ENCODE data around the gene RALGAPA2.
A peak's percentile ranks its signal among the peaks of the same experiment; 100 is the strongest.

The RALGAPA2 gene

DNA sequence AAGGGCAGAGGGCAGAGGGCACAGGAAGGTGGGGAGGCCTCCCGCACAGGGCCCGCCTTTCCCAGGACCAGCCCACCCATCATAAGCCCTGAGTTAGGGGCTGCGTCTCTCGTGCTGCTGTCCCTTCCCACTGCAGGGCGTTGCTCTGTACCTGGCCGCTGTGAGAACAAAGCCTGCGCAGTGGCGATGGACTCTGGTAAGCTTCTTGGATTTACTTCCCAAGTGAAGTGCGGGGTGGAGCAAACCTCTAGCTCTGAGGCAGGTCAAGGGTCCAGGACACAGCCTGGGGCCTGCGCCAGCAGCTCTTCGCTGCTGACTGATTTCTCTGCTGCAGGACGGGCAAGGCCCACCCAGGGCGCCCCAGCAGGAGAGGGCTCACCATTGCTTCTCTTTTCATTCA, 320.7 kb downstream of the RALGAPA2 start:
- TF ChIP-seq POLR2A (IDR thresholded peaks at IDR 0.05; ENCODE audit: extremely low read depth, insufficient read length): no peak
- TF ChIP-seq, protein P1, sequence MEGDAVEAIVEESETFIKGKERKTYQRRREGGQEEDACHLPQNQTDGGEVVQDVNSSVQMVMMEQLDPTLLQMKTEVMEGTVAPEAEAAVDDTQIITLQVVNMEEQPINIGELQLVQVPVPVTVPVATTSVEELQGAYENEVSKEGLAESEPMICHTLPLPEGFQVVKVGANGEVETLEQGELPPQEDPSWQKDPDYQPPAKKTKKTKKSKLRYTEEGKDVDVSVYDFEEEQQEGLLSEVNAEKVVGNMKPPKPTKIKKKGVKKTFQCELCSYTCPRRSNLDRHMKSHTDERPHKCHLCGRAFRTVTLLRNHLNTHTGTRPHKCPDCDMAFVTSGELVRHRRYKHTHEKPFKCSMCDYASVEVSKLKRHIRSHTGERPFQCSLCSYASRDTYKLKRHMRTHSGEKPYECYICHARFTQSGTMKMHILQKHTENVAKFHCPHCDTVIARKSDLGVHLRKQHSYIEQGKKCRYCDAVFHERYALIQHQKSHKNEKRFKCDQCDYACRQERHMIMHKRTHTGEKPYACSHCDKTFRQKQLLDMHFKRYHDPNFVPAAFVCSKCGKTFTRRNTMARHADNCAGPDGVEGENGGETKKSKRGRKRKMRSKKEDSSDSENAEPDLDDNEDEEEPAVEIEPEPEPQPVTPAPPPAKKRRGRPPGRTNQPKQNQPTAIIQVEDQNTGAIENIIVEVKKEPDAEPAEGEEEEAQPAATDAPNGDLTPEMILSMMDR (IDR thresholded peaks at IDR 0.05; ENCODE audit: low read depth, low read length): no peak
- no peak for TF ChIP-seq MAX (IDR thresholded peaks at IDR 0.05; ENCODE audit: low read depth, low read length)
- TF ChIP-seq MYC (IDR thresholded peaks at IDR 0.05; ENCODE audit: low read depth, low read length): no peak
- no peak for DNase-seq (ENCODE audit: low read depth)

DNA sequence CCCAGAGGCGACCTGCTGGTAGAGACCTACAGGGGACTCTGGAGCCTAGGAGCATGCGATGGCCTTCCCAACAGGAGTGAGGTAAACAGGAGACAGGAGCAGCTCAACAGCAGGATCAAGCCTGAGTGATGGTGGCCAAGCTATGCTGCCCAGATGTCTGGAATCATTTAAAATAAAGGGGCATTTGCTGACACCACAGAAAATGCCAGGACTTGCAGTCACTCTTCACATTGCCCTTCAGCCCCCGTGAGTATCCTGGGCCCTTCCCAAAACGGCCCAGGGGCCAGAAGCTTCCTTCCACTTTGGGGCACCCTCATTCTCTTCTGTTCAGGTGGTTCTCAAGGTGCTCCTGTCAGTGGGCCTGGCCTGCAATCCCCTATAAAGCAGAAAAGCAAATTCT, 321.3 kb downstream of the RALGAPA2 start:
- TF ChIP-seq MAX (IDR thresholded peaks at IDR 0.05; ENCODE audit: low read depth, low read length): no peak
- TF ChIP-seq, protein P1 (IDR thresholded peaks at IDR 0.05; ENCODE audit: low read depth, low read length): no peak
- TF ChIP-seq MYC (IDR thresholded peaks at IDR 0.05; ENCODE audit: low read depth, low read length): no peak
- no peak for TF ChIP-seq POLR2A (IDR thresholded peaks at IDR 0.05; ENCODE audit: extremely low read depth, insufficient read length)
- H3K4me3 ChIP-seq (ENCODE audit: low read depth, low read length): no peak overlapping the region
- DNase-seq (ENCODE audit: low read depth): no peak

More for the DNA sequence above, 320.7 kb downstream of the RALGAPA2 start:
- H3K4me3 ChIP-seq (ENCODE audit: low read depth, low read length): no peak overlapping the region

- TF ChIP-seq POLR2A (IDR thresholded peaks at IDR 0.05; ENCODE audit: extremely low read depth, insufficient read length) (no peak), MAX (IDR thresholded peaks at IDR 0.05; ENCODE audit: low read depth, low read length) (no peak), MYC (IDR thresholded peaks at IDR 0.05; ENCODE audit: low read depth, low read length) (no peak)
- TF ChIP-seq, protein P1 (IDR thresholded peaks at IDR 0.05; ENCODE audit: low read depth, low read length): no peak
- no peak overlapping the region for H3K4me3 ChIP-seq (ENCODE audit: low read depth, low read length)
- DNase-seq (ENCODE audit: low read depth): no peak
Observed at GRCh38 chr20:20390393-20390792, 322.1 kb downstream of the RALGAPA2 start.

DNA sequence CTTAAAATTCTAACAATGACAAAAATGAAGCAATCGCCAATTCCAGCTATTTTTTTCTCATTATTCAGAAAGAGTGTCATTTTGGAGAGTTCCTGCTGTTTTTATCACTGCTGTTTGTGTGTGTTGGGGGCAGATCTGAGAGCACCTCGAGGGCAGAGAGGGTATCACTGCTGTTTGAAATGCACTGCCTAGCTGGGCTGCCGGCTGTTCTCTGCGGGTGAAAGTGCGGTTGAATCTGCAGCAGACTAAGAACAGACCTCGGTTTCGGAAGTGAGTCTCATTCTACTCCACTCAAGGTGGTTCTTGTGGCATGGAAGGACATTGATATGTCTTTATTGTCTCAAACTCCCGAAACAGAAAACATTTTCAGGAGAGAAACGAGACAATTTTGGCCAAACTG, 326.3 kb downstream of the RALGAPA2 start:
- no peak for TF ChIP-seq MAX (IDR thresholded peaks at IDR 0.05; ENCODE audit: low read depth, low read length)
- TF ChIP-seq MYC (IDR thresholded peaks at IDR 0.05; ENCODE audit: low read depth, low read length): no peak
- TF ChIP-seq POLR2A (IDR thresholded peaks at IDR 0.05; ENCODE audit: extremely low read depth, insufficient read length): no peak
- TF ChIP-seq, protein P1 (IDR thresholded peaks at IDR 0.05; ENCODE audit: low read depth, low read length): no peak
- H3K4me3 ChIP-seq (ENCODE audit: low read depth, low read length): no peak overlapping the region
- no peak for DNase-seq (ENCODE audit: low read depth)

DNA sequence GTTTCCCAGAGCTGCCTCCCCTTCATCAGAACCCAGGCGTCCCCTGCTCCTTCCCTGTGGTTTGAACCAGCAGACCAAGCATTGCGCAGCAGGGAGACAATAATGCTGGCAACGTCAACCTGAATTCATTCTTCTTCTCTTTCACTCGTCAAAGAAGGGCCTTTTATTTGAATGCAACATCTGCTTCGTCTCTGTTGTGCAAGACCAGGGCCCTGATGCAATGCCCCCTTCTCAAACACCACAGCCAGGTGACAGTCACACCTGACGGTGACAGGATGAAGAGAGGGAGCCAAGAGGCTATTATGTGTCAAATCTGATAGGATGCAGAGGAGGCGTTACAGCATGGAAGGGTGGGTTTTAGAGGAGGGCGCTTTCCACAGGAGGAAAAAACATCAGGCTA, 336.6 kb downstream of the RALGAPA2 start:
- DNase-seq (ENCODE audit: low read depth): peak; percentile 41
- no peak overlapping the region for H3K4me3 ChIP-seq (ENCODE audit: low read depth, low read length)
- TF ChIP-seq, protein P1 (IDR thresholded peaks at IDR 0.05; ENCODE audit: low read depth, low read length): no peak
- no peak for TF ChIP-seq MAX (IDR thresholded peaks at IDR 0.05; ENCODE audit: low read depth, low read length)
- TF ChIP-seq MYC (IDR thresholded peaks at IDR 0.05; ENCODE audit: low read depth, low read length): no peak
- TF ChIP-seq POLR2A (IDR thresholded peaks at IDR 0.05; ENCODE audit: extremely low read depth, insufficient read length): no peak
